Measurements from ENCODE around the gene BRPF3.

DNA sequence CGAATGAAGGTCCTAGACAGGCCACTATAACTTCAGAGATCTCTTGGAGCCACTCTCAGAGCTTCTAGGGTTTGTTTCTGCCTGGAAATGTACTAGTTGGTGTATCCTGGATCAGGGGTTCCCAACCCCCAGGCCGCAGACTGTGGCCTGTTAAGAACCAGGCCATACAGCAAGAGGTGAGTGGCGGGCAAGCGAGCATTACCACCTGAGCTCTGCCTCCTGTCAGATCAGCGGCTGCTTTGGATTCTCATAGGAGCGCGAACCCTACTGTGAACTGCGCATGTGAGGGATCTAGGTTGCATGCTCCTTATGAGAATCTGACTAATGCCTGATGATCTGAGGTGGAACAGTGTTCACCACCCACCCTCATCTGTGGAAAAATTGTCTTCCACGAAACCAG, 2.4 kb downstream of the BRPF3 start:
- no peak for TF ChIP-seq POLR2A (IDR thresholded peaks at IDR 0.05)
- no peak for TF ChIP-seq CTCF (IDR thresholded peaks at IDR 0.05)
